ENCODE results near the gene MCAT.

GRCh38 chr22:43133401-43133800 is 9.8 kb downstream of the MCAT start:
- TF ChIP-seq SP1 (IDR thresholded peaks at IDR 0.05) (no peak), CTBP1 (IDR thresholded peaks at IDR 0.05; ENCODE audit: borderline replicate concordance) (no peak), SUZ12 (IDR thresholded peaks at IDR 0.05) (no peak), FOXA1 (IDR thresholded peaks at IDR 0.05) (no peak), LEF1 (IDR thresholded peaks at IDR 0.05; ENCODE audit: borderline replicate concordance) (no peak), BHLHE40 (IDR thresholded peaks at IDR 0.05; ENCODE audit: borderline replicate concordance) (no peak), ELF4 (IDR thresholded peaks at IDR 0.05) (no peak), TARDBP (IDR thresholded peaks at IDR 0.05) (no peak), FOXM1 (IDR thresholded peaks at IDR 0.05; ENCODE audit: borderline replicate concordance) (no peak), HDGF (IDR thresholded peaks at IDR 0.05; ENCODE audit: borderline replicate concordance) (no peak), L3MBTL2 (conservative IDR thresholded peaks at IDR 0.05) (no peak), FOXK2 (IDR thresholded peaks at IDR 0.05) (no peak), NFRKB (IDR thresholded peaks at IDR 0.05) (no peak), ZNF384 (IDR thresholded peaks at IDR 0.05) (no peak)

Measured in HEK293T (cell line).